ENCODE measurements around the gene NFATC4.

The NFATC4 gene

DNA sequence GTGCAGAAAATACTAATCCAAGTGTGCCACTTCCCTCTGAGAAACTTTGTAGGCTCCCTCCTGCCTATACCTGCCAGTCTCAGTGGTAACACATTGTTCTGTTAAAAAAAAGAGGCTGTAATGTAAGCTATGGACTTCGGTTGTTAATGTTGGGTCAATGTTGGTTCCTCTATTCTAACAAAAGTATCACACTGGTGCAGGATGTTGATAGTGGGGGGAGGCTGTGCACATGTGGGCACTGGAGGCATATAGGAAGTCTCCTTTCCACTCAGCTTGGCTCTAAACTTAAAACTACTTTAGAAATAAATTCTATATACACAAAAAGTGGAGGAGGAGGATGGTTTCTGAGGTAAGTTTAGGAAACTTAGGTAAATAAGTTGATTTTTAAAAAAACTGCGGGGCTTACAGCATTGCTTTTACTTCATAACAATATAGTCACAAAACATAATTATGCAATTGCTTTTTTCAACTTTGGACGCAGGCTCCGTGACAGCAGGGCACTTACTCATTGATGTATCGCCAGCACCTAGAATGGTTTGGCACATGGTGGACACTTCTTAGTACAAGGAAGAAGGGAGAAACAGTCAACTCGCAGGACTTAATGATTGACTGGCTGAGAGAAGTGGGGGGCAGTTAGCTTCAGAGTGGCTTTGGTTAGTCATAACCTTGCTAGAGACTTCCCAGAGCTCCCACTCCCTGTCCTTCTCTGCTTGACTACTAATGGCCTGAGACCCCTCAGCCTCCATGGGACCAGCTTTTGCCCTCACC lies 22.9 kb downstream of the NFATC4 start:
- no peak for DNase-seq

GRCh38 chr14:24392325-24393091 lies 24.5 kb downstream of the NFATC4 start:
- DNase-seq: no peak

GRCh38 chr14:24394275-24394674 lies 26.3 kb downstream of the NFATC4 start:
- DNase-seq: no peak

DNA sequence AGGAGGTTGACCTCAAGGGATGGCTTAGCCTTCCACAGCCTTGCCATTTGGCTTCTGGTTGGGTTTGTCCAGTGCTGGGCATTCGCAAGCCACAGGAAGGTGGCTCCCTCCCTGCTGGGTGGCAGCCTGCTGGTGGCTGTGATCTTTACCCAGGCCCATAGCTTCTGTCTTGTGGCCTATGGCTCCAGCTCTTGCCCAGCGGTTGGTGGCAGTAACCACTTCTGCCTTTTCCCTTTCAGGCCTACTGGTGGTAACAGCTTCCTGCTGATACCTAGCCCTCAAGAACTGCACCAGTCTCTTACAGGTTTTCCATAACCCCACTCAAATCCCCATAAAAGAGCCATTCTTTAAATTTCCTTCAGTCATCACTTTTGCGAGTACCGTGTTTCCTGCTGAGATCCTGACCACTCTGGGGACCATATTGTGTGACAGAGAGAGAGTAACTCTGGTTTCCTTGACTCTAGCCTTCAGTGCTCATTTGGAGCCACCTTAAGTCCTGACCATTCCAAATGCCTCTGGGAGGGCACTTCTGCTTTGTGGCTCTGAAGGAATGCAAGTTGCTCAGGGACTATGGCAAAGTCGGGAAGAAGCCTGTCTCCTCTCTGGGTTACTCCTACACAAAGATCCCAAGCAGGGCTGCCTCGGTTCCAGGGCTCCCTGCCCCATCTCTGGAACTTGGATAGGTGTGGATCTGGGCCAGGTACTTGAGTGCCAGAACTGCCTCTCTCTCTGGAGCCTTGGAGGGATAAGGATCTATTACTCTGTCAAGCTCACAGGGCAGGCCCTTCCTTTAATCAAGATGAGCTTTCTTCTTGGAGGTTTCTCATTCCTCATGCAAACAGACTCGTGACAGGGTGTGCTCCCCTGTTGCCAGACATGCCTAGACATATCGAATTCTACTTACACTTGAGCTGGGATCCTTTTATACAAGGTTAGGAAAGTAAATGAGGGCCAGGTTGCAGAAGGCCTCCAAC lies 27.9 kb downstream of the NFATC4 start:
- no peak for DNase-seq

- no peak for DNase-seq
Measured at GRCh38 chr14:24397639-24398292, 29.8 kb downstream of the NFATC4 start.

GRCh38 chr14:24398293-24398652 lies 30.3 kb downstream of the NFATC4 start:
- DNase-seq: no peak

DNA sequence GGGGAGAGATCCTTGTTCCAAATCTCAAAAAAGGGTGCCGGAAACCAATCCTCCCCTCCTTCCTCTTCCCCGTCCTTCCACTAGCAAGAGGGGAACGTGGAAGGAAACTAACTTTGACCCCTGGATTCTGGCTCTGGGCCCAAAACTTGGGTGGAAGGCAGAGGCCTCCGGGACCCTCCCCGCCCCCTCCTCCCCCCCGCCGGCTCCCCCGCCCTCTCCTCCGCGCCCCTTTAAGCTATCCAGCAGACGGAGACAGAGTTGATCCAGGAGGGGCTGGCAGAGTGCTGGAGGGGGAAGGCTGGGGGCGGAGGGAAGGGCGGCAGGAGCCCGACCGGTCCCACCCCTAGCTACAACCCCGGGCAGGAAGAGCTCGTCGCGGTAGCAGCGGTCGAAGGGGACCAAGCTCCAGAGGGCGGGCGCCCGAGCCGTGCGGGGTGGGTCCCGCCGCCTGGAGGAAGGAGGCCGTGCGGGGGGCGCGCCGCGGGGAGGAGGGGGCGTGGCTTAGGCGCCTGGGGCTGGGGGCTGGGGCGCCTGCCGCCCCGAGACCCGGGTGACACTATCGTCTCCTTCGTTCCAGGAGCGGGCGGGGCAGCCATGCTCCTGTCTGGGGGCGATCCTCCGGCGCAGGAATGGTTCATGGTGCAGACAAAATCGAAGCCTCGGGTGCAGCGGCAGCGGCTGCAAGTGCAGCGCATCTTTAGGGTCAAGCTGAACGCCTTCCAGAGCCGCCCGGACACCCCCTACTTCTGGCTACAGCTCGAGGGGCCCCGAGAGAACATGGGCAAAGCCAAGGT lies 30.9 kb downstream of the NFATC4 start, which contains the start of gene NYNRIN:
NYNRIN (plus strand) TSS at position 351 of the 794 bp plus-strand sequence; CDS start at position 595, 244 bp downstream.
- peak; percentile 3 to 19 for DNase-seq

DNA sequence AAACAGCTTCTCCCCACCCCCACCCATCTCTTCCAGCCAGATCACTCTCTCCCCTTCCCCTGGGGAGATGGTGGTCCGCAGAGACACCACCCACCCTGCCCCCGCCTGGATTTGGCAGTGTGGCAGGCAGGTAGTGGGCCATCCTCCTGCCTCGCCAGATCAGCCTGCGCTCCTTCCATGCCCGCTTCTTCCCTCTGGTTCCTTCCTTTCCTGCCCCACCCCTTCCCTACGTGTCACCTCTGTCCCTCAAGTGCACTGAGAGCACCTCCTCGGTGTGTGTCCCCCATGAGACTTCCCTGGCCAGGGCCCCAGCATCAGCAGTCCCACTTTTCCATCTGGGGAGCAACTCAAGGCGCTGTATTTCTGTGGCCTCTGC lies 31.5 kb downstream of the NFATC4 start:
- no peak for DNase-seq

GRCh38 chr14:24399999-24400718 lies 32.2 kb downstream of the NFATC4 start:
- no peak for DNase-seq

- DNase-seq: no peak
Measured at GRCh38 chr14:24401810-24402702, 34.1 kb downstream of the NFATC4 start.

GRCh38 chr14:24403294-24403998 lies 35.5 kb downstream of the NFATC4 start:
- DNase-seq: no peak

- no peak for DNase-seq
Measured at GRCh38 chr14:24404814-24405213, 36.8 kb downstream of the NFATC4 start.

- DNase-seq: no peak
Measured at GRCh38 chr14:24406416-24406815, 38.4 kb downstream of the NFATC4 start.

DNA sequence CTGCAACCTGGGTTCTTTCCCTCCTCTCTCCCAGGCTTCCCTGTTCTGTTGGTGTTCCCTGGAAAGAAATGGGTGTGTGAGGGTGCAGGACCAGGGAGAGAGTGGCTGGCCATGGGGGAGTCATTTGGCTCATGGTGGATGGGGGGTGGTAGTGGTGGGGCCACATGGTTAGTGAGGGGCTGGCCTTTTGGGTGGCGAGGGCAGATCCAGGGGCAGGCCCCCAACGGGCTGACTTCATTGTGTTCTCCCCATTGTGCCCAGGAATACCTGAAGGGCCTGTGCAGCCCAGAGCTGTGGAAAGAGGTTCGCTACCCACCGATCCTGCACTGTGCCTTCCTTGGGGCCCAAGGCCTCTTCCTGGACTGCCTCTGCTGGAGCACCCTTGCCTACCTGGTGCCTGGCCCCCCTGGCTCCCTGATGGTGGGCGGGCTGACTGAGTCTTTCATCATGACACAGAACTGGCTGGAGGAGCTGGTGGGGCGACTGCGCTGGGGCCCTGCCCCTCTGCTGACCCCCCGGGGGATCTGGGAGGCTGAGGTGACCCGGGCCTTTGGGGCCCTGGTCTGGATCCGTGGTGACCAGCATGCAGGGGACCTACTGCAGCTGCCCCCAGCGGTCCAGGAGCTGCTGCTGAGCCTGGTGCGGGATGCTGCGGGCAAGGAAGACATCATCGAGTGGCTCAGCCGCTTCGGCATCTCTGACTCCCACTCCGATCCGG lies 39.8 kb downstream of the NFATC4 start:
- no peak for DNase-seq

DNA sequence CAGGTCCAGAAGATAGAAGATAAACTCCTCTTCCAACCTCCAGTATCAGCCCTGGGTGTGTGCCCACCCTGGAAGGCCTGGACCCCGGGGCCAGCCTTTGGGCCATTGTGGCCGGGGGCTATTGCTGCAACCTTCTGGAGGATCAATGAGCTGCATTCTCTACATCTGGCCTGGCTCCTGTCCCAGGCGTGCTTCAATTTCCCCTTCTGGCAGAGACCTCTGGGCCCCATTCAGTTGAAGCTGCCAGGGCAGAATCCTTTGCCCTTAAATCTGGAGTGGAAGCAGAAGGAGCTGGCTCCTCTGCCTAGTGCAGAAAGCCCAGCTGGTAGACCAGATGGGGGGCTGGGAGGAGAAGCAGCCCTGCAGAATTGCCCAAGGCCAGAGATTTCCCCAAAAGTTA lies 40.8 kb downstream of the NFATC4 start:
- no peak for DNase-seq

DNA sequence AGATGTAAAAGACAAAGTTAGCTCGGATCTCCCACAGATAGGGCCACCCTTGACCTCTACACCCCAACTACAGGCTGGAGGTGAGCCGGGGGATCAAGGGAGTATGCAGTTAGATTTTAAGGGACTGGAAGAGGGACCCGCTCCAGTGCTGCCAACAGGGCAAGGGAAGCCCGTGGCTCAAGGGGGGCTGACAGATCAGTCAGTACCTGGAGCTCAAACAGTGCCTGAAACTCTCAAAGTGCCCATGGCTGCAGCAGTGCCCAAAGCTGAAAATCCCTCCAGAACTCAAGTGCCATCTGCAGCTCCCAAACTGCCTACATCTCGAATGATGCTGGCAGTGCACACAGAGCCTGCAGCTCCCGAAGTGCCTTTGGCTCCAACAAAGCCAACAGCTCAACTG lies 41.2 kb downstream of the NFATC4 start:
- no peak for DNase-seq

DNA sequence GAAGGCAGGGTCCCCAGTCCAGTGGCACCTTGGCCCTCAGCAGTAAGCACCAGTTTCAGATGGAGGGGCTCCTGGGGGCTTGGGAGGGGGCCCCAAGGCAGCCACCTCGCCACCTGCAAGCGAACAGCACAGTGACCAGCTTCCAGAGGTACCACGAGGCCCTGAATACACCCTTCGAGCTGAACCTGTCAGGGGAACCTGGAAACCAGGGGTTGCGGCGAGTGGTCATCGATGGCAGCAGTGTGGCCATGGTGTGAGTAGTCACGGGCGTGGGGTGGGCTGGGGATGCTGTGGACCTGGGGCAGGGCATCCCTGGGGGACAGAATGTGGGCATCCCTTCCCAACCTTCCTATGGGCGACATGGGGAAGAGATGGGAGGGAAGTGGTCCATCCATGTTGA lies 42.0 kb downstream of the NFATC4 start:
- DNase-seq: no peak

Measured in stimulated activated CD4-positive, alpha-beta T cell treated with anti-CD3 and anti-CD28 coated beads, Interleukin-4, amount 100 ng/mL, for 4 hours (primary cell).